Kidney epithelial cell (primary cell): ENCODE data around the gene RAI14. TPM values are rescaled to one million over a fixed set of nuclear protein-coding genes. Genes with fewer than 3 reads are reported as not detected.
A peak's percentile ranks its signal among the peaks of the same experiment; 100 is the strongest.

ENCODE experiments used
- DNase-seq: peaks from one replicate; pipeline ENCODE4 v3.0.0-alpha.2; 2010; ENCODE audit warnings: low read depth
- H3K27me3 ChIP-seq: 2 replicates; pipeline ENCODE4 v1.6.0; 2011; ENCODE audit warnings: low read length; ENCODE audit not compliant: control insufficient read depth, insufficient read depth
- H3K36me3 ChIP-seq: 2 replicates; pipeline ENCODE4 v1.5.1; 2011; ENCODE audit warnings: low read length; ENCODE audit not compliant: control insufficient read depth, insufficient read depth
- H3K4me3 ChIP-seq: 2 replicates; pipeline ENCODE4 v1.5.1; 2011; ENCODE audit warnings: low read depth, mild to moderate bottlenecking, control low read depth, low read length
- total RNA-seq: library from RNA; depleted of rRNA; stranded (reverse); fragments of >200 nt; gene quantifications from 2 replicates; pipeline ENCODE4 v1.2.3, GENCODE V29; 2015
- TF ChIP-seq, protein P1 (sequence below): IDR thresholded peaks from 2 replicates; pipeline ENCODE4 v1.5.1; 2011; ENCODE audit warnings: mild to moderate bottlenecking, moderate library complexity, low read length, control low read depth, inconsistent platforms; ENCODE audit not compliant: insufficient read depth, poor library complexity, severe bottlenecking

The RAI14 gene
- total RNA-seq, 1 donor from 2014 or later = 116 TPM

DNA sequence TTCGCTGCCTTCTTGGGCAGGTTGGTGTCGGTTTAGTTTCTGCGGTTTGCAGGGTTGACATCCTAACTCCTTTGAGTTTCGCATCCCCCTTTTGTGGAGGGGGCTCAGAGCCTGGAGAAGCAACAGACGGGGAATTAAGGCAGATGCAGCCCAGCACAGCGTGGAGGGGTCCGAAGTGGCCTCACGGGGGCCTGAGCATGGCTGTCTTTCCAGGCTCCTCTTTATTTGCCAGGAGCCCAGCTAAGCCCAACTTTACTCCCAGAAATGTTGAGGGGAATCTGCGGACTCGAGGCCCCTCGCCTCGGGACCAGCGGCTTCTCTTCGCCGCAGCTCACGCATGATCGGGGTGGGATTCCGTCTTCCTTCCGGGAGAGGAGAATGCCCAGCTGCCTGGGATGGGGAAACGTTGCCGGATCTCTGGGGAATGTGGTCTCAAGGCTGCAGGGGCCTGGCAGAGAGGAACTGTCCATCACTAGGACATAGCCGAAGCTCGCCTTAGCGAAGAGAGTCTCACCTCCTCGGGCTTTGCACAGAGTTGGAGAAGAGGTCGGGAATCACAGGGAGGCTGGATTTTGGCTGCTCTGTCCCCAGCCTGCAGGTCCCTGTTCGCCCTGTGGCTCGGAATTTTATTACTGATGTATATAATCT is 1.3 kb downstream of the RAI14 start:
- TF ChIP-seq, protein P1, sequence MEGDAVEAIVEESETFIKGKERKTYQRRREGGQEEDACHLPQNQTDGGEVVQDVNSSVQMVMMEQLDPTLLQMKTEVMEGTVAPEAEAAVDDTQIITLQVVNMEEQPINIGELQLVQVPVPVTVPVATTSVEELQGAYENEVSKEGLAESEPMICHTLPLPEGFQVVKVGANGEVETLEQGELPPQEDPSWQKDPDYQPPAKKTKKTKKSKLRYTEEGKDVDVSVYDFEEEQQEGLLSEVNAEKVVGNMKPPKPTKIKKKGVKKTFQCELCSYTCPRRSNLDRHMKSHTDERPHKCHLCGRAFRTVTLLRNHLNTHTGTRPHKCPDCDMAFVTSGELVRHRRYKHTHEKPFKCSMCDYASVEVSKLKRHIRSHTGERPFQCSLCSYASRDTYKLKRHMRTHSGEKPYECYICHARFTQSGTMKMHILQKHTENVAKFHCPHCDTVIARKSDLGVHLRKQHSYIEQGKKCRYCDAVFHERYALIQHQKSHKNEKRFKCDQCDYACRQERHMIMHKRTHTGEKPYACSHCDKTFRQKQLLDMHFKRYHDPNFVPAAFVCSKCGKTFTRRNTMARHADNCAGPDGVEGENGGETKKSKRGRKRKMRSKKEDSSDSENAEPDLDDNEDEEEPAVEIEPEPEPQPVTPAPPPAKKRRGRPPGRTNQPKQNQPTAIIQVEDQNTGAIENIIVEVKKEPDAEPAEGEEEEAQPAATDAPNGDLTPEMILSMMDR = no peak
- no peak for DNase-seq
- peak overlapping the region; percentile 80 for H3K4me3 ChIP-seq

DNA sequence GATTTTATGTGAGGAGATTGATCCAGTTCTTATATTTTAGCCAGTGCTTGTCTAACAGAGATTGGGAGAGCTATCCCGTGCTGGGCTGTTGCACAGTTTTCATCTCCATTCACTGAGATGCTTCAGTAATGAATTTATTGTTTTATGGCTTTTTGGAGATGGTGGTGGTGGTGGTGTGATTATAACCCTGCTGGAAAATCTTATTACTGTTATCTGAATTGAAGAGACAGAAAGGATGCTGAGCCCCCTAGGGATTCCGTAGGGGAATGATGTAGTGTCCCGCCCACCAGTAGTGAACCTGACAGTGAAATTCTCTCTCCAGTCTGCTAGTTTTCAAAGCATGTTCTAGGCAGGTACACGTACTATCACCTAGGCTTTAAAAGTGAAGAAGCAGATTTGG is 1.9 kb downstream of the RAI14 start:
- TF ChIP-seq, protein P1 = peak; percentile 22
- Histone ChIP-seq H3K36me3 (no peaks in the 10 kb centered on the region), H3K4me3 (peak overlapping the region; percentile 80), H3K27me3 (no peaks in the 10 kb centered on the region)
- DNase-seq = no peak

More for the DNA sequence above, 1.3 kb downstream of the RAI14 start:
- Histone ChIP-seq H3K36me3 (no peaks in the 10 kb centered on the region), H3K27me3 (no peaks in the 10 kb centered on the region)

DNA sequence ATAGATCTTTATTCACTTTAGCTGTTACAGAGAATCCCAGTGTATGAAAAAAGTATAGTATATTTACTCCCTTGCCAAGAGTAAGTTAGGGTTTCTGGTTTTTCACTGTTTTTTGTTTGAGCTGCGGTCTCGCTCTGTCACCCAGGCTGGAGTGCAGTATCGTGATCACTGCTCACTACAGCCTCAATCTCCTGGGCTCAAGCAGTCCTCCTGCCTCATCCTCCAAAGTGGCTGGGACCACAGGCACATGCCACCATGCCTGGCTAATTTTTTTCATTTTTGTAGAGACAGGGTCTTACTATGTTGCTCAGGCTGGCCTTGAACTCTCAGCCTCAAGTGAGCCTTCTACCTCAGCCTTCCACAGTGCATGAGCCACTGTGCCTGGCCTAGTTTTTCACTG is 3.0 kb downstream of the RAI14 start:
- no peaks in the 10 kb centered on the region for H3K36me3 ChIP-seq
- no peak for DNase-seq
- H3K27me3 ChIP-seq = no peaks in the 10 kb centered on the region
- no peak overlapping the region for H3K4me3 ChIP-seq
- TF ChIP-seq, protein P1 = no peak

DNA sequence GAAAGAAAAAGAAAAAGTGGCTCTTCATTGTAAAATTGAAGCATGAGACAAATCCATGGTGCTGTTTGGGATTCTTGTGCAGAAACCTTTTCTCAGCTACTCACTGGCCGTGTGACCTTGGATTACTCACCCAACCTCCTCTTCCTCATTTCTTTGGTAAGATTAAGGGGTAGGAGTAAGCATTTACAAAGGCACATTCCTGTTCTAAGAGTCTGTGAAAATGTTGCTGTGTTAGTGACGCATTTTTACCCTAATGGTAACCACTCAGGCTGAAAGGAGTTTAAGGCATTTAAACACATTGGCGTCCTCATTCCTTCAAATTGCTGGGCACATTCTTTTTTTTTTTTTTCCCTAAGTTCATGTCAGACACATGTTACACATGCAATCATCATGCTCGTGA is 4.3 kb downstream of the RAI14 start:
- peak; percentile 97 for DNase-seq
- Histone ChIP-seq H3K36me3 (no peaks in the 10 kb centered on the region), H3K4me3 (no peak overlapping the region), H3K27me3 (no peaks in the 10 kb centered on the region)
- TF ChIP-seq, protein P1 = no peak

DNA sequence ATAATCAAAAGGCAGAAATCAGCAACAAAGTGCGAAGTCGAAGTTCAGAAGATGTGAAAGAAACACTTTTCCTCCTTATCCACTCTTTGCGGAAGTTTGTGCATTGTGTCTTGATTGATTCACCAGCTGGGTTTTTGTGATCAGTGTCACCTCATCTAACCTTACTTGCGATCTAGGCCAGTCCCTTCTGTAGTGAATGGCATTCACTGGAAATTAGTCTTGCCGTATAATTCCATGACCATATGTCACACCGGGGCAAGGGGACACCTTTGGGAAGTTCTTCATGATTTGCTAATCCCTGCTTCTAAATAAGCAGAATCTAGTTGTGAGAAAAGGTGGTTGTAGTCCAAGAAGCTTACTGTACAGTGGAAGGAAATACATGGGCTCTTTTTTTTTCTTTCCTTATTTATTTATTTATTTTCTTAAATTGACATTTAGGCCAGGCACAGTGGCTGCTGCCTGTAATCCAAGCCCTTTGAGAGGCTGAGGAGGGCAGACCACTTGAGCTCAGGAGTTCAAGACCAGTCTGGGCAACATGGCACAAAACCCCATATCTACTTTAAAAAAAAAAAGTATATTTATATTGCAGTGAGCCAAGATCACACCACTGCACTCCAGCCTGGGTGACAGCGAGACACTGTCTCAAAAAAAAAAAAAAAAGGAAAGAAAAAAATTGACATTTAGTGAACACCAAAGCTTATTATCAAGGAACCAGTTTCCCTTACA is 7.8 kb downstream of the RAI14 start:
- no peaks in the 10 kb centered on the region for H3K36me3 ChIP-seq
- H3K27me3 ChIP-seq = no peaks in the 10 kb centered on the region
- H3K4me3 ChIP-seq = no peak overlapping the region
- DNase-seq = no peak
- TF ChIP-seq, protein P1 = no peak
